Esophagus (tissue), 2 donors: ENCODE data around the gene DHH. TPM values are rescaled to one million over a fixed set of nuclear protein-coding genes. Genes with fewer than 3 reads are reported as not detected.
A peak's percentile ranks its signal among the peaks of the same experiment; 100 is the strongest.

Experiments
- H3K27ac ChIP-seq, 2 donors: one replicate each; pipeline ENCODE4 v1.5.1; 2013; ENCODE audit warnings: low read depth in 2 of 2, mild to moderate bottlenecking in 2 of 2, inconsistent platforms in 1 of 2, low read length in 1 of 2, moderate library complexity in 1 of 2
- H3K27me3 ChIP-seq, 2 donors: one replicate each; pipeline ENCODE4 v1.6.1; 2013; ENCODE audit warnings: low read length in 2 of 2, control low read depth in 1 of 2, mild to moderate bottlenecking in 1 of 2; ENCODE audit not compliant: insufficient read depth in 2 of 2, control insufficient read depth in 1 of 2
- H3K36me3 ChIP-seq, 2 donors: one replicate each; pipeline ENCODE4 v1.6.1; 2013; ENCODE audit warnings: low read length in 1 of 2; ENCODE audit not compliant: control insufficient read depth in 2 of 2, insufficient read depth in 2 of 2
- H3K4me1 ChIP-seq, 2 donors: one replicate each; pipeline ENCODE4 v1.6.1; 2013; ENCODE audit warnings: low read length in 1 of 2; ENCODE audit not compliant: control insufficient read depth in 2 of 2, insufficient read depth in 2 of 2
- H3K4me3 ChIP-seq, 2 donors: one replicate each; pipeline ENCODE4 v1.5.1; 2013; ENCODE audit warnings: low read length in 2 of 2, mild to moderate bottlenecking in 2 of 2, low read depth in 1 of 2, moderate library complexity in 1 of 2
- H3K9me3 ChIP-seq, 2 donors: one replicate each; pipeline ENCODE4 v1.6.1; 2013; ENCODE audit warnings: mild to moderate bottlenecking in 2 of 2, low read depth in 1 of 2, low read length in 1 of 2, moderate library complexity in 1 of 2; ENCODE audit not compliant: control insufficient read depth in 2 of 2, insufficient read depth in 1 of 2
- WGBS, 2 donors: extraction: QIAGEN DNeasy Blood & Tissue Kit; methylation state at CpG; one replicate each; pipeline ENCODE4 v1.1.7; 2013; 5-methylcytosine and 5-hydroxymethylcytosine counted together
- polyA plus RNA-seq, 2 donors: library from polyadenylated mRNA; stranded (reverse); fragments of 200-250 nt; gene quantifications; one replicate each; pipeline ENCODE4 v1.2.3, GENCODE V29; 2013
- donor health status: healthy with polysubstance abuse.
- donor health status: Bipolar disorder and iron deficiency.

DHH gene
- polyA plus RNA-seq, 2 donors = 0.06 to 0.21 TPM

DNA sequence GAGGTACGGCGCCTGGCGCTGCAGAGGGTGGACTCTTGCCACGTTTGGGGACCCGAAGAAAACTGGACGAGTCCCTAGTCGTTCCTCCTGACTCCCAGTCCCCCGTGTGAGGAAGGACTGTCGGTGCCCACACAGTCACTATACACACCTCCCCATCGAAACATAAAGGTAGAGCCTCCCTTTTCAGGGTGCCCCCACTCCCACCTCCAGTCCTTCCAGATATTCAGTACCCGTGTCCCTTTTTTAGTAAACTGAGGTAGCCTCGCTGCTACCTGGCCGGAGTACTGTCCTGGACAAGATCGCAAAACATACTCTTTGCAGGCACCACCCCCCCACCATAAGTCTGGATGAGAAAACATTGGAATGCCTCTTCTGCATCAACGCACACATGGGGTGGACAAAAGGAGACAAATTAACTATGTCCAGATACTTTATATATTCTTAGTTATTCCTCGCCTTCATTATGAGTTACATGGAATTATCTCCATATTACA lies 33.4 kb downstream of the DHH start:
- Histone ChIP-seq H3K27ac (peak overlapping the region; percentile 52 to 98), H3K4me1 (peaks cover 11% of the 10 kb centered on the region in 2 donors), H3K4me3 (peak overlapping the region; percentile 93 to 98), H3K9me3 (no peaks in the 10 kb centered on the region), H3K36me3 (no peaks in the 10 kb centered on the region), H3K27me3 (no peaks in the 10 kb centered on the region)
- WGBS, 2 donors = 6% methylated on average over 16 of the region's 16 CpGs

DNA sequence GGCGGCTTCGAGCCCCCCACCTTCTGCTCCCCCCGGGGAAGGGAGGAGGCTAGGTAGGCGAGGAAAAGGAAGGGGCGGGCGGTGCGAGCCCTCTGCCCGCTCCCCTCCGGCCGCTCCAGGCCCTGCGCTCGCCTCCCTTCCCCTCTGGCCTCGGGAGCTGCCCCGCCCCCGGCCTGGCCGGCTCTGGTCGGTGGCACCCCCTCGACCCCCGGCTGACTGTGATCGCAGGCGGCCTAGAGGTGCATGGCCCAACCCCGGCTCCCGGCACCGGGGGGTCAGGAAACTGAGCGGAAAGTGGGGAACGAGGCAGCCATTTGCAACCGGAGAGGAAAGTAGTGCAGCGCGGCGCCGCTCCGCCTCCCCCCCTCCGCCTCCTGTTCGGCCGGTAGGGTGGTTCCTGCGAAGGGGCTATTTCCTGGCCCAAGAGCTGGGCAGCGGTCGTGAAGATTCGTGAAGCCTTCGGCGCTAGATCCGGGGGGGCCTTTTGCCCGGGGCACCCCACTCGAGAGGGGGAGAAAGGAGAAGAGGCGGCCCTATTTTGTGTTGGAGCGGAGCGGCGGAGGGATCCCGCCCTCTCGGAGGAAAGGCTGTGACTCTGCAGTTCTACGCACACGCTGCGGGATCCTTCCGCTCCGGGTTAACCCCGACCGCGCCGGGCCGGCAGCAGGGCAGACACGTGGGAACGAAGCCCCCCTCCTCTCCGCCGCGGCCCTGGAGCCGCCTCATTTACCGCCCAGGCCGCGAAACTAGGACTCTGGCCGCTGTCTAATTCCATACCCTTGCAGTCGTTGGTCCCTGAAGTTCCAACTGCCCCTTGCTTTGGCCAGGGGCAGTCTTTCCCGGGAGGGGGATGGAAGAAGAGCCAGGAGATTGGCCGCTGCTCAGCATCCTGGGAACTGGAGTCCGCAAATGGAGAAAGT lies 34.1 kb downstream of the DHH start, which contains the start of gene KMT2D:
KMT2D (minus strand) TSS at position 558 of the 920 bp plus-strand sequence. CDS start 5,470 bp downstream, outside the sequence.
- H3K9me3 ChIP-seq = no peaks in the 10 kb centered on the region
- peak within 1 kb of the TSS; percentile 87 to 98 for H3K27ac ChIP-seq
- H3K4me3 ChIP-seq = peak within 1 kb of the TSS; percentile 93 to 98
- peaks cover 11 to 16% of the 10 kb centered on the region in 2 donors for H3K4me1 ChIP-seq
- WGBS, 2 donors = 1% methylated on average over 57 to 74 of the region's 74 CpGs
- H3K36me3 ChIP-seq = no peaks in the 10 kb centered on the region
- H3K27me3 ChIP-seq = no peaks in the 10 kb centered on the region

DNA sequence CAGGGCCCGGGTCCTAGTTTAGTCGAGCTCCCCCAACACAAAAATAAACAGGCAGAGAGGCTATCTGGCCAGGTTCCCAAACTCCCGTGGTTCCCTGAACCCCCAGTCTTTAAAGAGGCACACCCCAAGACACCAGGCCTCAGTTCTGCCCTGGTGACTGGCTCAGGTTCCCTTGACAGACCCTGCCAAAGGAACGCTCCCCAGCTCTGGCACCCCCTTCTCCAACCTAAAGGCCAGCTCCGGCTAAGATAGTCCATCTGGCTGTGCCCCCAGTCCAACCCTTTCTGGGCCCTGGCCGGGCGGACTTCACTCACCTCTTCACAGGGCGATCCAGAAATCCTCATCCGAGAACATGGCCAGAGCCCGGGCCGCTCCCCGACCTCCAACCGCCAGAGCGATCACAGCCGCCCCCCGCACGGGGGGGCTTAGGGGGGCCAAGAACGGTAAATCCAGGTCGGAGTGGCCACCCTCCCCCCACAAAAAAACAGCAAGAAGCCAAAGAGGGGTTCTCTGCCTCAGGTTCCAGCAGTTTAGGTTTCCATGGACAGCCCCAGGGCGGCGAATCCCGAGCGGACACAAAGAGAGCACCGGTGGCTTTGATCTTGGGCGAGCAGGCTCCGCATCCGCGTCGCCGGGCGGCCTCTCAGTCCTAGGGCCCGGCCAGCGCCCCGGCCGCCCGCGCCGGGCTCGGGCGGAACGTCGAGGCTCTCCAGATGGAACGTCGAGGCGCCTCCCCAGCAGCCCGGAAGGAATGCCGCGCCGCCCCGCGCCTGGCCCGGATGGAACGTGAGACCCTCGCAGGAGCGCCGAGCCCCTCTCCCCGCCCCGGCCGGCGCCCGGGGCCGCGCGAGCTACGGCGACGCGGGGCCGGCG lies 35.1 kb downstream of the DHH start:
- Histone ChIP-seq H3K4me1 (peaks cover 11 to 17% of the 10 kb centered on the region in 2 donors), H3K27me3 (no peaks in the 10 kb centered on the region), H3K27ac (peak overlapping the region; percentile 87 to 98), H3K36me3 (peaks cover 0 to under 1% of the 10 kb centered on the region in 2 donors), H3K9me3 (no peaks in the 10 kb centered on the region), H3K4me3 (peak overlapping the region; percentile 93 to 98)
- WGBS, 2 donors = 1% methylated on average over 31 to 70 of the region's 70 CpGs

DNA sequence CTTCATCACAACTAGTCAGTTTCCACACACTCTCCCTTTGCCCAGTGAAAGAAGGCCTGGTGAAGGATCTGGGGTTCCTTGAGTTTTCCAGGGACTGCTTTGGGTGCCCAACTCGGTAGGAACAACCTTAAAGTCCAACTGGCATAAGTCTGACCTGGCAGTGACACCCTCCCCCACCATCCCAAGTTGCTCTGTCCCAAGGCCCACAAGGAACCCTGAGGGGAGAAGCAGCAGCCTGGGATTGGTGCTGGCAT lies 35.6 kb downstream of the DHH start:
- peak overlapping the region; percentile 93 to 98 for H3K4me3 ChIP-seq
- peaks cover 11 to 17% of the 10 kb centered on the region in 2 donors for H3K4me1 ChIP-seq
- peak overlapping the region; percentile 87 to 98 for H3K27ac ChIP-seq
- 0% methylated on average over 1 of the region's 1 CpG for WGBS, 2 donors
- no peaks in the 10 kb centered on the region for H3K9me3 ChIP-seq
- no peaks in the 10 kb centered on the region for H3K27me3 ChIP-seq
- H3K36me3 ChIP-seq = peaks cover 0 to 6% of the 10 kb centered on the region in 2 donors

DNA sequence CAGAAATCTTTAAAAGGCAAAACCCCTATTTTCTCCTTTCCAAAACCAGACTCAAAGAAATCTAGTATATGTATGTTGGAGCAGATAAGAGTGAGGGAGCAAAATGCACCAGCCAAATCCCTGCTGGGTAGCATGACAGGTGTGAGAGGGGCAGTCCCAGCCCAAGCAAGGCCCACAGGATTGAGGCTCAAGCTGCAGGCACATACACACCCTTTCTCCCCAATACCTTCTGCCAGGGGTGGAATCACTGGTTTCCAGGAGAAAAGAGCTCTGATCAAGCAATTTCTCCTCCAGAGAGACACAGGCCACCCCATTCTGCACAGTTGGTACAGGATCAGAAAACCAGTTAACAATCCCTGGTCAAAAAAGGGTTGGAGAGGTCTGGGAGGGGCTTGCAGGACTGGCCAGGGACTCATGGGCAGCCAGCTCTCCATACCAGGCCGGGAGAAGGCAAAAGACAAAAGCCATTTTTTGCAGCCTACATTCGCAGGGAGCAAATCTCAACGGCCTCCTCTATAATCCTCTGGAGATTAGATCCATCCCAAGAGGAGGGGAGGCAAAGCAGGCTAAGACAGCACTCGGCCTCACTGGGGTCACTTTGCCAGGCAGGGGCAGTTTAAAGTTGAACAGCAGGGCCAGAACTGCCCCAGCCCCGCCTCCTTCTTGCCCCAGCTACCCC lies 36.1 kb downstream of the DHH start:
- WGBS, 2 donors = 4 to 5% methylated on average over 5 of the region's 5 CpGs
- Histone ChIP-seq H3K27me3 (no peaks in the 10 kb centered on the region), H3K27ac (peak overlapping the region in 1 of 2 donors; percentile 98), H3K4me1 (peaks cover 11 to 17% of the 10 kb centered on the region in 2 donors), H3K36me3 (peaks cover under 1 to 11% of the 10 kb centered on the region in 2 donors), H3K9me3 (no peaks in the 10 kb centered on the region), H3K4me3 (peak overlapping the region; percentile 93 to 98)

DNA sequence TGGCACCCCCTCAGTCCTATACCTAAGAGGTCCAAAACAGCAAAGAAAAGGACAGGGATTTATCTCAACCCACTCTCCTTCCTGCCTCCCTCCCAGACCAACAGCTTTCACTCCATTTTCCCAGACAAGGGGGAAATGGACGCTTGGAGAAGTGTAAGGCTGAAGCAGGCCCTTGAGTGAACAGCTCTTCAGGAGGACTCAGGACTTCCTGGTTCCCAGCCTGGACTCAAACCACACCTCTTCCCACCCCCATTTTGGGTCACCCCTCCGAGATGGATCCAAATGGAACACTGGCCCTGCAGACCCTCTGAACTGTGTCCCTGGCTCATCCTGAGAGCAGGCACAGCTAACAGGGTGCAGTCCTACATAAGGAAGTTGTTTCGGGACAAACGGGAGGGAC lies 36.7 kb downstream of the DHH start:
- no peaks in the 10 kb centered on the region for H3K9me3 ChIP-seq
- 3 to 5% methylated on average over 4 of the region's 4 CpGs for WGBS, 2 donors
- no peaks in the 10 kb centered on the region for H3K27me3 ChIP-seq
- H3K27ac ChIP-seq = peak overlapping the region in 1 of 2 donors; percentile 59
- H3K36me3 ChIP-seq = peaks cover 3 to 17% of the 10 kb centered on the region in 2 donors
- H3K4me3 ChIP-seq = peak overlapping the region; percentile 93 to 98
- H3K4me1 ChIP-seq = peaks cover 11 to 20% of the 10 kb centered on the region in 2 donors

DNA sequence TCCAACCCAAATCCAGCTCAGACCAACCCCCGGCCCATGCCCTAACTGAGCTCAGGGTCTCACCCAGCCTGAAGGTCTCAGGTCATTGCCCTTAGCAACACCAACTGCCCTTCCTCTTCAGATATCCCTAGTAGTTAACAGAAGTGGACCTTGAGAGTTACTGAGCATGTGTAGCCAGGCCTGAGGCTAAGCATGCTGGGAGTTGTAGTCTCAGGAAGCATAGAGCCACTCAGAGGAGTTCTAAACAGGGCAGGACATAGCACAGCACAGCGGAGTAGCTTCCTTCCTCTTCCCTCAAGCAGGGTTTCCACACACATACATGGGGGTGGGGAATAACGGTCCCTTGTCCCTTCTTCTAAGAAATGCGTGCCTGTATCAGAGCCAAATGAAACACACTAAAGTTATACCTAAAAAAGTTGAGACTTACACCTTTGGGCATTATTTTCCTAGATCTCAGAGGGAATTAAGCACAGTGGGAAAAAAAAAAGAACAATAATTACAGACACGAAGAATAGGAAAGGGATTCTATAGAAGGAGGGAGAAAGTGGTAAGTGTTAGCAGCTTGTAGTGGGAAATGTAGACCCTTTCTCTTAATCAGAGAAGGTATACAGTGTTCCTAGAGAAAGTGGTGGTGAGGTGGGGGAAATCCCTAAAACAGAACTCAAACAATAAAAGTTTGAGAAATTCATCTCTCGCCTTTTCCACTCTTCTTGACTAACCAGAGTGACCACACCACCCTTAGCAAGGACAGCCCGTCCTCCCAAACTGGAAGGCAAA lies 38.4 kb downstream of the DHH start:
- Histone ChIP-seq H3K9me3 (no peaks in the 10 kb centered on the region), H3K4me3 (no peak overlapping the region), H3K36me3 (peaks cover 12 to 34% of the 10 kb centered on the region in 2 donors), H3K27ac (no peak overlapping the region), H3K27me3 (no peaks in the 10 kb centered on the region), H3K4me1 (peaks cover 11 to 23% of the 10 kb centered on the region in 2 donors)
- WGBS, 2 donors = 38 to 41% methylated on average over 7 of the region's 7 CpGs

DNA sequence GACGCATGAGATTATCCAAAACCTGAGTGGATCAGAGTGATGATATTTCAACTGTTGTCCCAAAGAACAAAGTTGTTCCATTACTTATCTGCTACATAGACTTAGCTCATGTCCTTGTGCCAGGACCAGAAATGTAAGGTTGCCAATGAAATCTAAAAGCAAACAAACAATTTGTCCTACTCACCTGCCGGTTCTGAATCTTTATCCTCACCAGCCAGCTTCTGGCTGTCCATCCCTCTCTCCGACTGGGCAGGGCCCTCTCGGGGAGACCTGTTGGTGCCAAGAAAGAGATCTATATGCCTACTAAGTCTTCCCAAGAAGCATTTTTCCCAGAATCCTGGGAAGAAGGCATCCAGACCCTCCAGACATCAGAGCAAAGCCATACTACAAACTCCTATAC lies 39.5 kb downstream of the DHH start:
- no peaks in the 10 kb centered on the region for H3K27me3 ChIP-seq
- H3K4me3 ChIP-seq = no peak overlapping the region
- H3K36me3 ChIP-seq = peaks cover 14 to 45% of the 10 kb centered on the region in 2 donors
- no peak overlapping the region for H3K27ac ChIP-seq
- no peaks in the 10 kb centered on the region for H3K9me3 ChIP-seq
- WGBS, 2 donors = 45 to 62% methylated on average over 4 of the region's 4 CpGs
- H3K4me1 ChIP-seq = peaks cover 11 to 23% of the 10 kb centered on the region in 2 donors
